SU-DHL-6 (cell line): Measurements from ENCODE around the gene KATNIP.

Source experiments
- CTCF ChIP-seq: fragments of 200-600 bp; sonication (generic); IDR thresholded peaks from one replicate; pipeline ENCODE4 v1.5.1; 2017; ENCODE audit warnings: antibody characterized with exemption, mild to moderate bottlenecking, low read length, moderate library complexity; ENCODE audit not compliant: insufficient read depth, poor library complexity, severe bottlenecking
- EZH2phosphoT487 ChIP-seq: fragments of 200-600 bp; sonication (generic), shearing (Covaris generic); conservative IDR thresholded peaks from 2 replicates; pipeline ENCODE4 v1.6.1; 2018; ENCODE audit warnings: mild to moderate bottlenecking, antibody characterized with exemption, low read length, moderate library complexity, mixed read lengths

DNA sequence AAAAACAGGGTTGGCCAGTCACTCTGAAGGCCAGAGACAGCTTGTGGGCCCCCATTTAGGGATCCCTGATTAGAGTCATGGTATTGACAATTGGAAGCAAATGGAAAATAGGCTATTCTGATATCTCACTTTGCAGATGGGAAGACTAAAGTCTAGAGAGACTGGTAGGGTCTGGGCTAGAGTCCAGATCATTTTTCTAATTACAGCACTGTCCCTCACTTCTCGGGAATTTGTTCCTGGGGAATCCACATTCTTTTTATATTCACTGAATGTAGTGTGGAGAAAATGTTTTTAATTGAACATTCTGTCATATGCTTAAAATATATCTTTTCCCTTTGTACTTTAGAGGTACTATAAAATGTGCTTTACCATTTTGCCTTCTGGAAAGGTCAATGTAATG is 1.1 kb downstream of the KATNIP start:
- TF ChIP-seq CTCF: no peak
- TF ChIP-seq EZH2phosphoT487: no peak
